ENCODE data around the gene REEP3. TPM values are rescaled to one million over a fixed set of nuclear protein-coding genes. Genes with fewer than 3 reads are reported as not detected.

Gene REEP3
- total and polyA plus RNA-seq, 2 donors (not counting 1 experiment from before 2014, with no cell fraction given), result 2.2 to 8.8 TPM

DNA sequence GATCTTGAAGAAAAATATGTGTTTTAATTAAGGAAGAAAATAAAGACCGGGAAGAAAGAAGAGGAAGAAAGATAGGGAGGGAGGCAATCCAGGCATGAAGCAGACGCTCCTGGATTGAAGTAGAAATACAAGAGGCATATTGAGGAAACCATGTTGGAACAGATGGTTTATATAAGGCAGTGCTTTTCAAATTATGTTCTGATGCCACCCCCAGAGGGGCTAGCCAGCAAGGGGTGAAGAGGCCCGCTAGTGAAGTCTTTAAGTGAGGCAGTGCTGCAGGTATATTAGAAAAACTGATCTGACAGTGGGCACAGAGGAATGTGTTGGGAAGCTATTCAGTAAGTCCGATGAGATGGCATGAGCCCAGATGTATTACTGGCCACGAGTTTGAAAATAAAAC, 40.1 kb downstream of the REEP3 start:
- no peak for TF ChIP-seq EZH2 (IDR thresholded peaks at IDR 0.05; ENCODE audit: borderline replicate concordance, insufficient read depth, low read depth, low read length, poor library complexity, severe bottlenecking)
- TF ChIP-seq, protein P1, sequence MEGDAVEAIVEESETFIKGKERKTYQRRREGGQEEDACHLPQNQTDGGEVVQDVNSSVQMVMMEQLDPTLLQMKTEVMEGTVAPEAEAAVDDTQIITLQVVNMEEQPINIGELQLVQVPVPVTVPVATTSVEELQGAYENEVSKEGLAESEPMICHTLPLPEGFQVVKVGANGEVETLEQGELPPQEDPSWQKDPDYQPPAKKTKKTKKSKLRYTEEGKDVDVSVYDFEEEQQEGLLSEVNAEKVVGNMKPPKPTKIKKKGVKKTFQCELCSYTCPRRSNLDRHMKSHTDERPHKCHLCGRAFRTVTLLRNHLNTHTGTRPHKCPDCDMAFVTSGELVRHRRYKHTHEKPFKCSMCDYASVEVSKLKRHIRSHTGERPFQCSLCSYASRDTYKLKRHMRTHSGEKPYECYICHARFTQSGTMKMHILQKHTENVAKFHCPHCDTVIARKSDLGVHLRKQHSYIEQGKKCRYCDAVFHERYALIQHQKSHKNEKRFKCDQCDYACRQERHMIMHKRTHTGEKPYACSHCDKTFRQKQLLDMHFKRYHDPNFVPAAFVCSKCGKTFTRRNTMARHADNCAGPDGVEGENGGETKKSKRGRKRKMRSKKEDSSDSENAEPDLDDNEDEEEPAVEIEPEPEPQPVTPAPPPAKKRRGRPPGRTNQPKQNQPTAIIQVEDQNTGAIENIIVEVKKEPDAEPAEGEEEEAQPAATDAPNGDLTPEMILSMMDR (IDR thresholded peaks at IDR 0.05), result no peak
- Histone ChIP-seq H3K79me2 (ENCODE audit: control insufficient read depth, insufficient read depth, low read length) (peaks cover 36% of the 10 kb centered on the region), H3K9me3 (ENCODE audit: control extremely low read depth in 1 of 3, control insufficient read depth in 2 of 3, insufficient read depth in 1 of 3, low read length in 2 of 3) (no peaks in the 10 kb centered on the region), H3K9ac (ENCODE audit: low read length) (no peak overlapping the region), H3K27me3 (replicated peaks in 1 of 4; ENCODE audit: control extremely low read depth in 1 of 4, control insufficient read depth in 3 of 4, insufficient read depth in 4 of 4, low read length in 3 of 4) (no peaks in the 10 kb centered on the region), H3K4me2 (replicated peaks; ENCODE audit: low read depth, low read length, poor library complexity, severe bottlenecking) (no peak overlapping the region), H4K20me1 (ENCODE audit: control insufficient read depth, insufficient read depth, low read length, poor library complexity, severe bottlenecking) (no peaks in the 10 kb centered on the region), H3K4me3 (ENCODE audit: control extremely low read depth in 1 of 5, extremely low read depth in 1 of 5, insufficient read depth in 1 of 5, low read depth in 2 of 5, low read length in 4 of 5) (no peak overlapping the region), H3K27ac (ENCODE audit: low read length in 2 of 2) (no peak overlapping the region), H3K36me3 (replicated peaks in 1 of 2; ENCODE audit: control extremely low read depth in 1 of 2, control insufficient read depth in 1 of 2, extremely low read depth in 1 of 2, insufficient read depth in 2 of 2, low read length in 1 of 2) (no peaks in the 10 kb centered on the region), H3K4me1 (ENCODE audit: control insufficient read depth in 2 of 2, insufficient read depth in 2 of 2, low read length in 2 of 2) (no peaks in the 10 kb centered on the region), H2AFZ (ENCODE audit: insufficient read depth, low read depth, low read length, poor library complexity, severe bottlenecking) (no peak overlapping the region)
- WGBS (ENCODE audit: insufficient coverage), result 96% methylated on average over 5 of the region's 5 CpGs
- H3K4me1 Mint-ChIP-seq, result no peaks in the 10 kb centered on the region
- no peak overlapping the region for H3K4me3 Mint-ChIP-seq
- H3K9me3 Mint-ChIP-seq (ENCODE audit: insufficient read depth), result no peaks in the 10 kb centered on the region
- DNase-seq (no peak), ATAC-seq (ENCODE audit: low read depth) (no peak)
- no peak overlapping the region for H3K27ac Mint-ChIP-seq
- no peaks in the 10 kb centered on the region for H3K27me3 Mint-ChIP-seq
- CTCF ChIA-PET, result interaction anchor here (0.7 to 0.8 kb wide), 2 partner anchors 159 to 394 kb away, joined by 3 to 6 read pairs; no protein-coding TSS in a partner anchor
- POLR2A ChIA-PET, result no interaction called here
- intact Hi-C loops (cut with micrococcal nuclease), result no loop called here

DNA sequence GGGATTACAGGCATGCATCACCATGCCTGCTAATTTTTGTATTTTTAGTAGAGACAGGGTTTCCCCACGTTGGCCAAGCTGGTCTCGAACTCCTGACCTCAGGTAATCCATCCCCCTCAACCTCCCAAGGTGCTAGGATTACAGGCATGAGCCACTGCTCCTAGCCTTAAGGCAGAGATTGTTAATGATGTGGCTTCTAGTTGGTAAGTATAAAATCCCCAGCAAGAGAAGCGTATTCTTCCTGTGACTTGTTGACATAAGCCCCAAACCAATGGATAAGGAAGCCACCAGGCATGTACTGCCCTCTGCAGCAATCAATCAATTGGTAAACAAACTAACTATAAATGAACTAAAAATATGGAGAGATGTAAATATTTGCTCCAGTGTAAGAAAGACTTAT, 41.2 kb downstream of the REEP3 start:
- ChIA-PET POLR2A (no interaction called here), CTCF (interaction anchor here (0.7 kb wide), 1 partner anchor 395 kb away, joined by 3 read pairs; no protein-coding TSS in a partner anchor)
- no peak for ATAC-seq (ENCODE audit: low read depth)
- H3K36me3 ChIP-seq (replicated peaks in 1 of 2; ENCODE audit: control extremely low read depth in 1 of 2, control insufficient read depth in 1 of 2, extremely low read depth in 1 of 2, insufficient read depth in 2 of 2, low read length in 1 of 2), result no peaks in the 10 kb centered on the region
- H3K4me3 ChIP-seq (ENCODE audit: control extremely low read depth in 1 of 5, extremely low read depth in 1 of 5, insufficient read depth in 1 of 5, low read depth in 2 of 5, low read length in 4 of 5), result no peak overlapping the region
- H3K9me3 ChIP-seq (ENCODE audit: control extremely low read depth in 1 of 3, control insufficient read depth in 2 of 3, insufficient read depth in 1 of 3, low read length in 2 of 3), result no peaks in the 10 kb centered on the region
- Mint-ChIP-seq H3K27ac (no peak overlapping the region), H3K4me1 (no peaks in the 10 kb centered on the region), H3K27me3 (no peaks in the 10 kb centered on the region), H3K9me3 (ENCODE audit: insufficient read depth) (no peaks in the 10 kb centered on the region), H3K4me3 (no peak overlapping the region)
- no peak overlapping the region for H3K27ac ChIP-seq (ENCODE audit: low read length in 2 of 2)
- intact Hi-C loops (cut with micrococcal nuclease), result no loop called here
- TF ChIP-seq EZH2 (IDR thresholded peaks at IDR 0.05; ENCODE audit: borderline replicate concordance, insufficient read depth, low read depth, low read length, poor library complexity, severe bottlenecking), result no peak
- TF ChIP-seq, protein P1 (IDR thresholded peaks at IDR 0.05), result no peak
- no CpG with 5 or more reads among the region's 3 CpGs for WGBS (ENCODE audit: insufficient coverage)
- DNase-seq, result no peak
- H3K79me2 ChIP-seq (ENCODE audit: control insufficient read depth, insufficient read depth, low read length), result peaks cover 36% of the 10 kb centered on the region
- no peak overlapping the region for H2AFZ ChIP-seq (ENCODE audit: insufficient read depth, low read depth, low read length, poor library complexity, severe bottlenecking)
- no peaks in the 10 kb centered on the region for H3K4me1 ChIP-seq (ENCODE audit: control insufficient read depth in 2 of 2, insufficient read depth in 2 of 2, low read length in 2 of 2)
- H4K20me1 ChIP-seq (ENCODE audit: control insufficient read depth, insufficient read depth, low read length, poor library complexity, severe bottlenecking), result no peaks in the 10 kb centered on the region
- no peaks in the 10 kb centered on the region for H3K27me3 ChIP-seq (replicated peaks in 1 of 4; ENCODE audit: control extremely low read depth in 1 of 4, control insufficient read depth in 3 of 4, insufficient read depth in 4 of 4, low read length in 3 of 4)
- no peak overlapping the region for H3K9ac ChIP-seq (ENCODE audit: low read length)
- no peak overlapping the region for H3K4me2 ChIP-seq (replicated peaks; ENCODE audit: low read depth, low read length, poor library complexity, severe bottlenecking)

Data from B cell (primary cell).